Measurements from ENCODE around the gene AQP11. TPM values are rescaled to one million over a fixed set of nuclear protein-coding genes. Genes with fewer than 3 reads are reported as not detected.
"Not testable (repeated sequence)": the region's sequence is repeated elsewhere in the genome, so short reads cannot be mapped to it uniquely, and the experiment has no call there.

The AQP11 gene
- polyA plus RNA-seq, 1 experiment, result 1.2 TPM

GRCh38 chr11:77611921-77612320, 22.2 kb downstream of the AQP11 start:
- no peaks in the 10 kb centered on the region for H3K27me3 ChIP-seq (ENCODE audit: control insufficient read depth, insufficient read depth, low read length)
- ChIA-PET POLR2A (interaction anchor here (0.5 to 0.6 kb wide), 2 partner anchors 139 to 622 kb away, joined by 4 read pairs; no protein-coding TSS in a partner anchor), CTCF (interaction anchor here (0.7 to 2.2 kb wide), 3 partner anchors 10 to 485 kb away, joined by 3 to 11 read pairs (median 3); partner anchors contain the start of gene MYO7A)
- peaks cover 3% of the 10 kb centered on the region for H3K36me3 ChIP-seq (ENCODE audit: control insufficient read depth, insufficient read depth, low read length)
- H3K4me3 ChIP-seq (ENCODE audit: low read depth, low read length), result no peak overlapping the region
- TF ChIP-seq CTCF (IDR thresholded peaks at IDR 0.05; ENCODE audit: insufficient read depth, low read depth, low read length), result no peak
- no peak for DNase-seq (ENCODE audit: low read depth)

- Histone ChIP-seq H3K27me3 (ENCODE audit: control insufficient read depth, insufficient read depth, low read length) (no peaks in the 10 kb centered on the region), H3K36me3 (ENCODE audit: control insufficient read depth, insufficient read depth, low read length) (peaks cover 3% of the 10 kb centered on the region; the same call in 1 of the 2 replicates), H3K4me3 (ENCODE audit: low read depth, low read length) (no peak overlapping the region)
- TF ChIP-seq CTCF (IDR thresholded peaks at IDR 0.05; ENCODE audit: insufficient read depth, low read depth, low read length), result no peak
- ChIA-PET CTCF (interaction anchor here (0.7 to 3.4 kb wide), 7 partner anchors 8 to 491 kb away, joined by 3 to 48 read pairs (median 9); partner anchors contain the start of gene MYO7A), POLR2A (no interaction called here)
- no peak for DNase-seq (ENCODE audit: low read depth)
These were observed 28.1 kb downstream of the AQP11 start for GRCh38 chr11:77617892-77618291.

- peak; percentile 75 for TF ChIP-seq CTCF (IDR thresholded peaks at IDR 0.05; ENCODE audit: insufficient read depth, low read depth, low read length)
- POLR2A ChIA-PET, result no interaction called here
- Histone ChIP-seq H3K4me3 (ENCODE audit: low read depth, low read length) (no peak overlapping the region), H3K27me3 (ENCODE audit: control insufficient read depth, insufficient read depth, low read length) (no peaks in the 10 kb centered on the region), H3K36me3 (ENCODE audit: control insufficient read depth, insufficient read depth, low read length) (peaks cover 3% of the 10 kb centered on the region; the same call in 1 of the 2 replicates)
- CTCF ChIA-PET, result interaction anchor here (0.7 to 3.4 kb wide), 23 partner anchors 10 to 525 kb away, joined by 3 to 48 read pairs (median 5); partner anchors contain the start of genes AQP11 and MYO7A
- DNase-seq (ENCODE audit: low read depth), result no peak
These were observed 29.9 kb downstream of the AQP11 start for GRCh38 chr11:77619576-77620198.

- POLR2A ChIA-PET, result no interaction called here
These were observed 40.5 kb downstream of the AQP11 start for GRCh38 chr11:77630157-77630710.

GRCh38 chr11:77633926-77634325, 44.2 kb downstream of the AQP11 start:
- POLR2A ChIA-PET; H3K4me3 ChIP-seq (ENCODE audit: low read depth, low read length); H3K27me3 ChIP-seq (ENCODE audit: control insufficient read depth, insufficient read depth, low read length); H3K36me3 ChIP-seq (ENCODE audit: control insufficient read depth, insufficient read depth, low read length); DNase-seq (ENCODE audit: low read depth): not testable (repeated sequence)
- CTCF ChIA-PET, result interaction anchor here (1.5 to 1.8 kb wide), 2 partner anchors 15 to 26 kb away, joined by 5 to 6 read pairs; no protein-coding TSS in a partner anchor

More at GRCh38 chr11:77630157-77630710, 40.5 kb downstream of the AQP11 start:
- CTCF ChIA-PET, result interaction anchor here (0.7 to 2.6 kb wide), 2 partner anchors 11 to 503 kb away, joined by 4 to 11 read pairs; no protein-coding TSS in a partner anchor
- TF ChIP-seq CTCF (IDR thresholded peaks at IDR 0.05; ENCODE audit: insufficient read depth, low read depth, low read length), result no peak
- no peaks in the 10 kb centered on the region for H3K27me3 ChIP-seq (ENCODE audit: control insufficient read depth, insufficient read depth, low read length)
- no peak overlapping the region for H3K4me3 ChIP-seq (ENCODE audit: low read depth, low read length)
- peaks cover 3% of the 10 kb centered on the region; the same call in 1 of the 2 replicates for H3K36me3 ChIP-seq (ENCODE audit: control insufficient read depth, insufficient read depth, low read length)
- no peak for DNase-seq (ENCODE audit: low read depth)

All from BJ (cell line).